Endodermal cell (in vitro differentiated cells): Measurements from ENCODE around the gene IFIT1. TPM values are rescaled to one million over a fixed set of nuclear protein-coding genes. Genes with fewer than 3 reads are reported as not detected.
"Not testable (repeated sequence)": the region's sequence is repeated elsewhere in the genome, so short reads cannot be mapped to it uniquely, and the experiment has no call there.

Experiments used
- DNase-seq: peaks from one replicate; pipeline ENCODE4 v3.0.0-alpha.2; 2017
- H3K27ac ChIP-seq: 2 replicates; pipeline ENCODE4 v1.5.1; 2013; ENCODE audit warnings: mild to moderate bottlenecking, low read depth, low read length, moderate library complexity
- H3K27me3 ChIP-seq: 2 replicates; pipeline ENCODE4 v1.6.1; 2013; ENCODE audit warnings: mild to moderate bottlenecking, low read length, moderate library complexity; ENCODE audit not compliant: insufficient read depth, control insufficient read depth, poor library complexity, severe bottlenecking
- H3K36me3 ChIP-seq: 2 replicates; pipeline ENCODE4 v1.7.0; 2013; ENCODE audit warnings: mild to moderate bottlenecking, low read length, moderate library complexity; ENCODE audit not compliant: control insufficient read depth, insufficient read depth
- H3K4me1 ChIP-seq: one replicate; pipeline ENCODE4 v1.7.0; 2013; ENCODE audit warnings: low read length; ENCODE audit not compliant: control insufficient read depth, insufficient read depth
- H3K4me3 ChIP-seq: 2 replicates; pipeline ENCODE4 v1.5.1; 2013; ENCODE audit warnings: mild to moderate bottlenecking, low read length, moderate library complexity
- H3K9ac ChIP-seq: 2 replicates; pipeline ENCODE4 v1.6.1; 2013; ENCODE audit warnings: mild to moderate bottlenecking, low read length, moderate library complexity; ENCODE audit not compliant: poor library complexity, severe bottlenecking; ENCODE audit errors: extremely low read depth
- H3K9me3 ChIP-seq: 2 replicates; pipeline ENCODE4 v1.6.1; 2013; ENCODE audit warnings: mild to moderate bottlenecking, low read length, moderate library complexity; ENCODE audit not compliant: control insufficient read depth
- H3K27ac Mint-ChIP-seq: 2 replicates; pipeline ENCODE4 v1.8.0; 2020; ENCODE audit warnings: mixed read lengths
- H3K27me3 Mint-ChIP-seq: 2 replicates; pipeline ENCODE4 v1.8.0; 2021; ENCODE audit warnings: mild to moderate bottlenecking, mixed read lengths; ENCODE audit not compliant: insufficient read depth
- H3K36me3 Mint-ChIP-seq: 2 replicates; pipeline ENCODE4 v1.8.0; 2020; ENCODE audit warnings: low read depth, mixed read lengths
- H3K4me1 Mint-ChIP-seq: 2 replicates; pipeline ENCODE4 v1.8.0; 2020; ENCODE audit warnings: mixed read lengths
- H3K4me3 Mint-ChIP-seq: 2 replicates; pipeline ENCODE4 v1.8.0; 2020; ENCODE audit warnings: mild to moderate bottlenecking, moderate library complexity, mixed read lengths
- H3K9me3 Mint-ChIP-seq: 2 replicates; pipeline ENCODE4 v1.8.0; 2020; ENCODE audit warnings: mild to moderate bottlenecking, mixed read lengths
- WGBS, 2 experiments: methylation state at CpG; one replicate each; pipeline versions ENCODE4 v1.1.5 to v1.1.7; 2013; ENCODE audit warnings: missing lambda C conversion rate in 2 of 2, mixed read lengths in 1 of 2; ENCODE audit not compliant: insufficient coverage in 1 of 2, insufficient read length in 1 of 2; 5-methylcytosine and 5-hydroxymethylcytosine counted together
- total RNA-seq, 2 donors: library from RNA; stranded (reverse); fragmentation: NEBNext Ultra II Directional in 1 of 2; extraction: Animal tissue kit (Norgen Biotek cat#: 25700) in 1 of 2; gene quantifications; 2 replicates in 1 of 2; 3 replicates in 1 of 2; pipeline ENCODE4 v1.2.1, GENCODE V29; 2021
- TF ChIP-seq, protein P1 (sequence below): fragments of 200-600 bp; sonication (generic); conservative IDR thresholded peaks from 2 replicates; pipeline ENCODE4 v1.5.0; 2021; ENCODE audit warnings: antibody characterized with exemption, mild to moderate bottlenecking

IFIT1 gene
- total RNA-seq, 2 donors from 2014 or later, result 0.59 TPM; not detected in 1

DNA sequence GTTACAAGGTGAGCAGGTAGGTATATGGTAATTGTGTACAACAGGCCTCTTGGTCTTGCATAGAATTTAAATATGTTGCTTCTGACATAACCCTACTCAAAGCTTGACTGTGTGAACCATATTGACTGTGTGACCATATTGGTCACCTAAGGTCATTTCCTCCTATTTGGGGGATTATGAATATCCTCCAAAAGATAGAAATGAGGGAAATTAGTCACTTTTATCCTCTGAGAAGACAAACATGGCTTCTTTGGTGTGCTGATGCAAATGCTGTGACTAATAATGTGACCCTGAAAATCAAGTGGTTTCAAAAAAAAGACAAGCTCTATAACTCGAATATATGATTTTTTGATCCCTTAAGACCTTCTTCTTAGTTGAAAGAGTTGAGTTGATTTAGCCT lies 49.9 kb downstream of the IFIT1 start:
- Mint-ChIP-seq H3K4me3 (no peak overlapping the region), H3K27ac (no peak overlapping the region), H3K4me1 (no peaks in the 10 kb centered on the region), H3K9me3 (peaks cover 23% of the 10 kb centered on the region), H3K36me3 (peaks cover 12% of the 10 kb centered on the region), H3K27me3 (no peaks in the 10 kb centered on the region)
- Histone ChIP-seq H3K4me3 (no peak overlapping the region), H3K4me1 (no peaks in the 10 kb centered on the region), H3K9ac (no peak overlapping the region), H3K36me3 (no peaks in the 10 kb centered on the region), H3K9me3 (peaks cover 5% of the 10 kb centered on the region), H3K27ac (no peak overlapping the region), H3K27me3 (no peaks in the 10 kb centered on the region)
- 100% methylated on average over 1 of the region's 1 CpG; no CpG with 5 or more reads in 1 of the 2 experiments for WGBS, 2 experiments
- DNase-seq, result no peak
- TF ChIP-seq, protein P1, sequence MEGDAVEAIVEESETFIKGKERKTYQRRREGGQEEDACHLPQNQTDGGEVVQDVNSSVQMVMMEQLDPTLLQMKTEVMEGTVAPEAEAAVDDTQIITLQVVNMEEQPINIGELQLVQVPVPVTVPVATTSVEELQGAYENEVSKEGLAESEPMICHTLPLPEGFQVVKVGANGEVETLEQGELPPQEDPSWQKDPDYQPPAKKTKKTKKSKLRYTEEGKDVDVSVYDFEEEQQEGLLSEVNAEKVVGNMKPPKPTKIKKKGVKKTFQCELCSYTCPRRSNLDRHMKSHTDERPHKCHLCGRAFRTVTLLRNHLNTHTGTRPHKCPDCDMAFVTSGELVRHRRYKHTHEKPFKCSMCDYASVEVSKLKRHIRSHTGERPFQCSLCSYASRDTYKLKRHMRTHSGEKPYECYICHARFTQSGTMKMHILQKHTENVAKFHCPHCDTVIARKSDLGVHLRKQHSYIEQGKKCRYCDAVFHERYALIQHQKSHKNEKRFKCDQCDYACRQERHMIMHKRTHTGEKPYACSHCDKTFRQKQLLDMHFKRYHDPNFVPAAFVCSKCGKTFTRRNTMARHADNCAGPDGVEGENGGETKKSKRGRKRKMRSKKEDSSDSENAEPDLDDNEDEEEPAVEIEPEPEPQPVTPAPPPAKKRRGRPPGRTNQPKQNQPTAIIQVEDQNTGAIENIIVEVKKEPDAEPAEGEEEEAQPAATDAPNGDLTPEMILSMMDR, result no peak

GRCh38 chr10:89444819-89445218 lies 52.4 kb downstream of the IFIT1 start:
- WGBS, 2 experiments, result 95 to 97% methylated on average over 6 to 7 of the region's 7 CpGs
- H3K27ac Mint-ChIP-seq, H3K27me3 ChIP-seq, H3K27me3 Mint-ChIP-seq, H3K36me3 ChIP-seq, H3K4me1 Mint-ChIP-seq, H3K4me3 ChIP-seq, H3K9ac ChIP-seq, H3K27ac ChIP-seq, H3K4me3 Mint-ChIP-seq, H3K9me3 ChIP-seq, H3K4me1 ChIP-seq, DNase-seq: not testable (repeated sequence)
- H3K36me3 Mint-ChIP-seq, result peaks cover 12% of the 10 kb centered on the region
- peaks cover 24% of the 10 kb centered on the region for H3K9me3 Mint-ChIP-seq

DNA sequence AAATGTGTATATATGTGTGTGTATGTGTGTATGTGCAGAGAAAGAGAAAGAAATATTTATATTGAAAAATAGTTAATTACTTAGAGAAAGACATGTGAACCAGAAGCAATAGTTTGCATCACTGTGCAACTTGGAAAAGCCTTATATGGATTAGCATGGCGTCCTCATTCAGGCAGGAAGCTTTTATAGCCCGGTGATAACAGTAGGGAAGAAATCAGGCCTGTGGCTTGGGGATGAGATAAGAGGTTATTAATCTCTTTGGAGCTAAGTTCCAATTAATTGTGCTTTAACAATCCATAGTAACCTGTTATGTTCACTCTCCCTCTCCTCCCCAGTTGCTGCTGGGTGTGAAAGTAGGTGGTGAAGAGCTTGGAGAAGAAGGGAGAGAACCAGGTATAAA lies 58.5 kb downstream of the IFIT1 start:
- Mint-ChIP-seq H3K4me1 (peaks cover 13% of the 10 kb centered on the region), H3K36me3 (no peaks in the 10 kb centered on the region), H3K27me3 (no peaks in the 10 kb centered on the region), H3K4me3 (no peak overlapping the region), H3K27ac (no peak overlapping the region), H3K9me3 (peaks cover 15% of the 10 kb centered on the region)
- H3K9me3 ChIP-seq, result no peaks in the 10 kb centered on the region
- no peak for DNase-seq
- no peaks in the 10 kb centered on the region for H3K27me3 ChIP-seq
- TF ChIP-seq, protein P1, result no peak
- no peak overlapping the region for H3K27ac ChIP-seq
- no peak overlapping the region for H3K4me3 ChIP-seq
- no peak overlapping the region for H3K9ac ChIP-seq
- H3K4me1 ChIP-seq, result peaks cover 3% of the 10 kb centered on the region
- H3K36me3 ChIP-seq, result no peaks in the 10 kb centered on the region
- 93 to 97% methylated on average over 2 of the region's 2 CpGs for WGBS, 2 experiments

DNA sequence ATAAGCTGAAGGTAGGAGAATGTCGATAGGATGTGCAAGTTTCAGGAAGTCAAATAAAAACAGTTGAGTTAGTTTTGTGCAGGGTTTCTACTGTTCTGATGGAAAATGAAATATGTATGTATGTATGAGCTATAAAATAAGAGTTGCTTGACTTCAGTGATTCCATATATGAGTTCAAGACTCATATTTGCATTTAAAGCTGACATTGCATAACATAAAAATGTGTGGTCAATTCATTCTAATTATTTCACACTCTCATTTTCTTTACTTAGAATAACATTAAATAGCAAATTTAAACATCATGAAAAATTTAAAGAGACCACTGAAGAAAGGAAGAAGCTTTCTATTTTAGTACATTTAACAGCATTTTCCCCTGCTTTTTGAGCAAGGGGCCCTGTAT lies 59.8 kb downstream of the IFIT1 start:
- Histone ChIP-seq H3K4me3 (no peak overlapping the region), H3K36me3 (no peaks in the 10 kb centered on the region), H3K4me1 (peaks cover 3% of the 10 kb centered on the region), H3K9ac (no peak overlapping the region), H3K27me3 (no peaks in the 10 kb centered on the region), H3K9me3 (no peaks in the 10 kb centered on the region), H3K27ac (no peak overlapping the region)
- no peak for DNase-seq
- TF ChIP-seq, protein P1, result no peak
- Mint-ChIP-seq H3K9me3 (peaks cover 2% of the 10 kb centered on the region), H3K27ac (no peak overlapping the region), H3K4me1 (peaks cover 15% of the 10 kb centered on the region), H3K27me3 (no peaks in the 10 kb centered on the region), H3K4me3 (no peak overlapping the region), H3K36me3 (no peaks in the 10 kb centered on the region)
- WGBS, 2 experiments, result 80 to 83% methylated on average over 1 of the region's 1 CpG
